Measurements from ENCODE around the gene HOOK2. TPM values are rescaled to one million over a fixed set of nuclear protein-coding genes. Genes with fewer than 3 reads are reported as not detected.

The HOOK2 gene
- total and polyA plus RNA-seq, 7 experiments from 2014 or later, result 4.0 to 37.5 (median 20.1) TPM

- peaks cover 0 to 12% (median 0%) of the 10 kb centered on the region in 3 experiments for H3K9me3 ChIP-seq (ENCODE audit: control insufficient read depth in 2 of 3, low read length in 3 of 3)
- peak within 1 kb of the TSS in 2 of 9 donors; percentile 14 to 25 for H3K27ac Mint-ChIP-seq
Measured at GRCh38 chr19:12751635-12752034, 23.7 kb downstream of the HOOK2 start, which contains the start of gene BEST2. Gene BEST2 (plus strand): TSS chr19:12751791. CDS start chr19:12752593, 802 bp downstream.

DNA sequence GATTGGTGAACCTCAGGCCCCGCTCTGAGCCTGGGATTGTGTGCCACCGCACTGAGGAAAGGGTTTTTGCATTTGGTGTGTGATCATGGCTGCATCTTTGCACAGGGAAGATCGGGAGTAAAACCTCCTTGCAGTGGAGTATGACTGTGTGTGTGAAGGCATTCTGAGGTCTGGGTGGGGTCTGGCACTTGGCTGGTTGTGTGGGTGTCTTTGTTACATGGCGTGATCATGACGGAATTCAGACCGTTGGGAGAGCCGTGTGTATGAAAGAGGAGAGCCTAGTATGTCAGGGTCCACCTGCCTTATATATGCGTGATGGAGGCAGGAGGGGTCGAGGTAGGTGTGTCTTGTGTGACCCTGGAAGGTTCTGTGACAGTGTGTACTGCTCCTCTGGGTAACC is 24.5 kb downstream of the HOOK2 start:
- peak overlapping the region in 1 of 9 donors; percentile 5 for H3K27ac Mint-ChIP-seq
- CTCF ChIA-PET, result no interaction called here

More at GRCh38 chr19:12751635-12752034, 23.7 kb downstream of the HOOK2 start, which contains the start of gene BEST2:
- H3K4me1 Mint-ChIP-seq, result peaks cover 0 to 13% (median 4%) of the 10 kb centered on the region in 7 donors
- Histone ChIP-seq H3K4me1 (ENCODE audit: control insufficient read depth in 2 of 2, insufficient read depth in 2 of 2, low read length in 2 of 2) (no peaks in the 10 kb centered on the region), H3K4me3 (ENCODE audit: low read length) (no peak within 1 kb of the TSS), H3K36me3 (ENCODE audit: control insufficient read depth in 2 of 3, insufficient read depth in 3 of 3, low read length in 3 of 3) (peaks cover 0 to 18% (median 0%) of the 10 kb centered on the region in 3 experiments), H3K27me3 (ENCODE audit: control insufficient read depth in 2 of 2, insufficient read depth in 2 of 2, low read length in 2 of 2) (no peaks in the 10 kb centered on the region), H3K27ac (ENCODE audit: low read depth, low read length) (no peak within 1 kb of the TSS)
- ATAC-seq (no peak), DNase-seq (no peak)
- intact Hi-C loops (cut with micrococcal nuclease), result no loop called here
- CTCF ChIA-PET, result no interaction called here
- POLR2A ChIA-PET, result no interaction called here
- no peak within 1 kb of the TSS for H3K4me3 Mint-ChIP-seq
- peaks cover 0 to 12% (median 6%) of the 10 kb centered on the region in 11 donors for H3K9me3 Mint-ChIP-seq
- peaks cover 18 to 37% (median 25%) of the 10 kb centered on the region in 5 donors for H3K27me3 Mint-ChIP-seq
- H3K36me3 Mint-ChIP-seq, result peaks cover 12 to 18% (median 13%) of the 10 kb centered on the region in 5 donors

GRCh38 chr19:12749938-12750521 is 25.3 kb downstream of the HOOK2 start:
- Histone ChIP-seq H3K4me1 (ENCODE audit: control insufficient read depth in 2 of 2, insufficient read depth in 2 of 2, low read length in 2 of 2) (no peaks in the 10 kb centered on the region), H3K27ac (ENCODE audit: low read depth, low read length) (no peak overlapping the region), H3K9me3 (ENCODE audit: control insufficient read depth in 2 of 3, low read length in 3 of 3) (peaks cover 0 to 12% (median 0%) of the 10 kb centered on the region in 3 experiments), H3K27me3 (ENCODE audit: control insufficient read depth in 2 of 2, insufficient read depth in 2 of 2, low read length in 2 of 2) (no peaks in the 10 kb centered on the region), H3K36me3 (ENCODE audit: control insufficient read depth in 2 of 3, insufficient read depth in 3 of 3, low read length in 3 of 3) (peaks cover 0 to 34% (median 0%) of the 10 kb centered on the region in 3 experiments), H3K4me3 (ENCODE audit: low read length) (no peak overlapping the region)
- ChIA-PET CTCF (no interaction called here), POLR2A (no interaction called here)
- ATAC-seq (no peak), DNase-seq (no peak)
- Mint-ChIP-seq H3K4me3 (peak overlapping the region in 3 of 10 donors; percentile 2 to 48 (median 21)), H3K27ac (no peak overlapping the region), H3K27me3 (peaks cover 10 to 32% (median 21%) of the 10 kb centered on the region in 5 donors), H3K9me3 (peaks cover 0 to 12% (median 6%) of the 10 kb centered on the region in 11 donors), H3K4me1 (peaks cover 0 to 13% (median 4%) of the 10 kb centered on the region in 7 donors), H3K36me3 (peaks cover 12 to 30% (median 22%) of the 10 kb centered on the region in 5 donors)
- intact Hi-C loops (cut with micrococcal nuclease), result no loop called here

More for the DNA sequence above, 24.5 kb downstream of the HOOK2 start:
- intact Hi-C loops (cut with micrococcal nuclease), result no loop called here
- Mint-ChIP-seq H3K9me3 (peaks cover 0 to 12% (median 6%) of the 10 kb centered on the region in 11 donors), H3K4me3 (no peak overlapping the region), H3K36me3 (peaks cover 12 to 24% (median 16%) of the 10 kb centered on the region in 5 donors), H3K4me1 (peaks cover 0 to 13% (median 4%) of the 10 kb centered on the region in 7 donors), H3K27me3 (peaks cover 13 to 32% (median 25%) of the 10 kb centered on the region in 5 donors)
- peaks cover 0 to 26% (median 0%) of the 10 kb centered on the region in 3 experiments for H3K36me3 ChIP-seq (ENCODE audit: control insufficient read depth in 2 of 3, insufficient read depth in 3 of 3, low read length in 3 of 3)
- H3K4me3 ChIP-seq (ENCODE audit: low read length), result no peak overlapping the region
- ATAC-seq (no peak), DNase-seq (no peak)
- H3K27ac ChIP-seq (ENCODE audit: low read depth, low read length), result no peak overlapping the region
- no peaks in the 10 kb centered on the region for H3K27me3 ChIP-seq (ENCODE audit: control insufficient read depth in 2 of 2, insufficient read depth in 2 of 2, low read length in 2 of 2)
- H3K9me3 ChIP-seq (ENCODE audit: control insufficient read depth in 2 of 3, low read length in 3 of 3), result peaks cover 0 to 12% (median 0%) of the 10 kb centered on the region in 3 experiments
- POLR2A ChIA-PET, result no interaction called here
- H3K4me1 ChIP-seq (ENCODE audit: control insufficient read depth in 2 of 2, insufficient read depth in 2 of 2, low read length in 2 of 2), result no peaks in the 10 kb centered on the region

GRCh38 chr19:12748489-12748888 is 26.9 kb downstream of the HOOK2 start:
- intact Hi-C loops (cut with micrococcal nuclease), result no loop called here
- Mint-ChIP-seq H3K27ac (no peak overlapping the region), H3K27me3 (peaks cover 9 to 29% (median 18%) of the 10 kb centered on the region in 5 donors), H3K36me3 (peaks cover 12 to 35% (median 24%) of the 10 kb centered on the region in 5 donors), H3K9me3 (peaks cover 0 to 12% (median 6%) of the 10 kb centered on the region in 11 donors), H3K4me1 (peaks cover 0 to 13% (median 4%) of the 10 kb centered on the region in 7 donors), H3K4me3 (no peak overlapping the region)
- no peak for DNase-seq
- H3K9me3 ChIP-seq (ENCODE audit: control insufficient read depth in 2 of 3, low read length in 3 of 3), result peaks cover 0 to 12% (median 0%) of the 10 kb centered on the region in 3 experiments
- no peaks in the 10 kb centered on the region for H3K4me1 ChIP-seq (ENCODE audit: control insufficient read depth in 2 of 2, insufficient read depth in 2 of 2, low read length in 2 of 2)
- H3K27ac ChIP-seq (ENCODE audit: low read depth, low read length), result no peak overlapping the region
- H3K4me3 ChIP-seq (ENCODE audit: low read length), result no peak overlapping the region
- no peaks in the 10 kb centered on the region for H3K27me3 ChIP-seq (ENCODE audit: control insufficient read depth in 2 of 2, insufficient read depth in 2 of 2, low read length in 2 of 2)
- peaks cover 0 to 41% (median 0%) of the 10 kb centered on the region in 3 experiments for H3K36me3 ChIP-seq (ENCODE audit: control insufficient read depth in 2 of 3, insufficient read depth in 3 of 3, low read length in 3 of 3)
- ChIA-PET POLR2A (interaction anchor here (2.8 kb wide), 1 partner anchor 11 kb away, joined by 8 read pairs; the partner anchor contains the start of gene GET3), CTCF (no interaction called here)
- no peak for ATAC-seq

DNA sequence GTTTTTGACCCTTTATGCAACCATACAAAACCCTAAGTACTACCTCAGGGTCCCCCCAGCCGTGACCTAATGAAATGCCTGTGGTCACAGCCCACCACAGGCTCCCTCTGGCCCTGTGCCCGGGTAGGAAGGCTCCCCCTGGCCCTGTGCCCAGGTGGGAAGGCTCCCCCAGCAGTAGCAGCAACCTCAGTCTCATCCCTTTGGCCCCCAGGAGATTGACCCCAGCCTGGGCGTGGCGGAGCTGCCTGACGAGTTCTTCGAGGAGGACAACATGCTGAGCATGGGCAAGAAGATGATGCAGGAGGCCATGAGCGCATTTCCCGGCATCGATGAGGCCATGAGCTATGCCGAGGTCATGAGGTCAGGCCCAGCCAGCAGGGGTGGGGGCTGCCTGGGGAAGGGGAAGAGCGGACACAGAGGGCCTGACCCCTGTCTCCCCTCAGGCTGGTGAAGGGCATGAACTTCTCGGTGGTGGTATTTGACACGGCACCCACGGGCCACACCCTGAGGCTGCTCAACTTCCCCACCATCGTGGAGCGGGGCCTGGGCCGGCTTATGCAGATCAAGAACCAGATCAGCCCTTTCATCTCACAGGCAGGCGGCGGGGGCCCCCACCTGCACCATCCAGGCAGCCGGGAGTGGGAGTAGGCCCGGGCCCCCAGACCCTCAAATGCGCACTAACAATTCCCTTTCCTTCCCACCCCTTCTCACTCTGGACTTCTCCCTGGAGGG is 30.0 kb downstream of the HOOK2 start:
- POLR2A ChIA-PET, result interaction anchor here (1.4 to 2.8 kb wide), 2 partner anchors 8 to 10 kb away, joined by 3 to 8 read pairs; partner anchors contain the start of gene GET3

GRCh38 chr19:12737835-12738351 is 37.5 kb downstream of the HOOK2 start:
- H3K27ac Mint-ChIP-seq, result peak overlapping the region in 7 of 9 donors; percentile 90 to 99 (median 95)
- no peaks in the 10 kb centered on the region for H3K27me3 ChIP-seq (ENCODE audit: control insufficient read depth in 2 of 2, insufficient read depth in 2 of 2, low read length in 2 of 2)
- ChIA-PET POLR2A (interaction anchor here (0.8 to 8.5 kb wide), 12 partner anchors 9 to 219 kb away, joined by 3 to 129 read pairs (median 4); partner anchors contain the start of genes DHPS, GADD45GIP1, JUNB and KLF1), CTCF (interaction anchor here (1.3 kb wide), 1 partner anchor 110 kb away, joined by 4 read pairs; no protein-coding TSS in a partner anchor)
- peak overlapping the region; percentile 93 for H3K27ac ChIP-seq (ENCODE audit: low read depth, low read length)
- no peak for ATAC-seq
- no peaks in the 10 kb centered on the region for H3K9me3 ChIP-seq (ENCODE audit: control insufficient read depth in 2 of 3, low read length in 3 of 3)
- H3K27me3 Mint-ChIP-seq, result no peaks in the 10 kb centered on the region
- H3K36me3 Mint-ChIP-seq, result peaks cover 3 to 14% (median 8%) of the 10 kb centered on the region in 5 donors
- H3K4me1 ChIP-seq (ENCODE audit: control insufficient read depth in 2 of 2, insufficient read depth in 2 of 2, low read length in 2 of 2), result peaks cover 20 to 23% of the 10 kb centered on the region in 2 donors
- H3K4me3 Mint-ChIP-seq, result peak overlapping the region; percentile 96 to 100 (median 99)
- H3K4me1 Mint-ChIP-seq, result peaks cover 22 to 39% (median 33%) of the 10 kb centered on the region in 7 donors
- intact Hi-C loops (cut with micrococcal nuclease), result loop anchor here (1.0 to 2.0 kb wide), 10 partner anchors 37 to 1901 kb away; partner anchors contain the start of genes CALR (in 2 of the 2), FBXW9 (in 2 of the 2), RNASEH2A (in 2 of the 2) and DHPS (in 1 of the 2)
- DNase-seq, result no peak
- H3K9me3 Mint-ChIP-seq, result peaks cover 0 to 3% (median 0%) of the 10 kb centered on the region in 11 donors
- H3K36me3 ChIP-seq (ENCODE audit: control insufficient read depth in 2 of 3, insufficient read depth in 3 of 3, low read length in 3 of 3), result peaks cover 0 to 26% (median 0%) of the 10 kb centered on the region in 3 experiments
- H3K4me3 ChIP-seq (ENCODE audit: low read length), result peak overlapping the region; percentile 76

More for the DNA sequence above, 30.0 kb downstream of the HOOK2 start:
- intact Hi-C loops (cut with micrococcal nuclease), result no loop called here
- H3K4me3 ChIP-seq (ENCODE audit: low read length), result no peak overlapping the region
- peaks cover 12 to 40% (median 31%) of the 10 kb centered on the region in 5 donors for H3K36me3 Mint-ChIP-seq
- H3K9me3 Mint-ChIP-seq, result peaks cover 0 to 12% (median 6%) of the 10 kb centered on the region in 11 donors
- H3K27me3 ChIP-seq (ENCODE audit: control insufficient read depth in 2 of 2, insufficient read depth in 2 of 2, low read length in 2 of 2), result no peaks in the 10 kb centered on the region
- H3K4me3 Mint-ChIP-seq, result no peak overlapping the region
- peaks cover 0 to 9% (median 5%) of the 10 kb centered on the region in 7 donors for H3K4me1 Mint-ChIP-seq
- no peaks in the 10 kb centered on the region for H3K4me1 ChIP-seq (ENCODE audit: control insufficient read depth in 2 of 2, insufficient read depth in 2 of 2, low read length in 2 of 2)
- H3K36me3 ChIP-seq (ENCODE audit: control insufficient read depth in 2 of 3, insufficient read depth in 3 of 3, low read length in 3 of 3), result peaks cover 0 to 51% (median 0%) of the 10 kb centered on the region in 3 experiments
- no peak for DNase-seq
- CTCF ChIA-PET, result interaction anchor here (0.6 kb wide), 2 partner anchors 176 to 1760 kb away, joined by 3 to 4 read pairs; no protein-coding TSS in a partner anchor
- H3K27ac ChIP-seq (ENCODE audit: low read depth, low read length), result no peak overlapping the region
- H3K9me3 ChIP-seq (ENCODE audit: control insufficient read depth in 2 of 3, low read length in 3 of 3), result peaks cover 0 to 12% (median 0%) of the 10 kb centered on the region in 3 experiments
- no peak for ATAC-seq
- H3K27ac Mint-ChIP-seq, result no peak overlapping the region
- peaks cover 1 to 8% (median 5%) of the 10 kb centered on the region in 5 donors for H3K27me3 Mint-ChIP-seq

Data from naive thymus-derived CD4-positive, alpha-beta T cell (primary cell).